NB4 (cell line): ENCODE measurements around the gene MALSU1.

ENCODE experiments used
- CTCF ChIP-seq: IDR thresholded peaks from one replicate; pipeline ENCODE4 v1.5.1; 2012; ENCODE audit warnings: low read depth, low read length
- MYC ChIP-seq: IDR thresholded peaks from 2 replicates; pipeline ENCODE4 v1.6.1; 2011; ENCODE audit warnings: low read depth, low read length
- POLR2A ChIP-seq: IDR thresholded peaks from 2 replicates; pipeline ENCODE4 v1.6.1; 2011; ENCODE audit warnings: mild to moderate bottlenecking; ENCODE audit not compliant: insufficient read length; ENCODE audit errors: extremely low read depth

DNA sequence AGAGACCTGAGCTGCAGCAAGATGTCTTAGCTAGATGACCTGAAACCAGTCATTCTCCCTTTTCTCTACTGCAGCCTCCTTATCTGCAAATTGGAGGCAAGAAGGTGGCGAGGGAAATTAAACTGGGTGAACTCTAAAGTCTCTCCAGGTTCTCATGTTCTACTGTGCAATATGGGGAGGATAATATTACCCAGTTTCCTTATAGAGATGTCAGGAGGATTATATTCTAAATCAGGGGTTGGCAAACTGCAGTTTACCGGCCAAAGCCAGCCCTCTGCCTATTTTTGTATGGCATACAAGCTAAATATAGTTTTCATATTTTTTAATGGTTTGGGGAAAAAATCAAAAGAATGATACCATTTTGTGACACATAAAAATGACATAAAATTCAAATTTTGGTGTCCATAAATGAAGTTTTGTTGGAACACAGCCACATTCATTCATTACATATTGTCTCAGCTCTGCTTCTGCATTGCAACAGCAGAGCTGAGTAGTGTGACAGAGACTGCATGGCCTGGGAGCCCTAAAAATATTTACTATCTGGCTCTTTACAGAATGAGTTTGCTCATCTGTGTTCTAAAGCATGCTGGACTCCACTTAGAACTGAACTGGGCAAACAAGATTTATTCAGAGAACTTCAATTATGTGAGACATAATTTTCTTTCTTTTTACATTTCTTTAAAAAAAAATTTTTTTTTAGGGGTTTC is 19.2 kb upstream of the MALSU1 start:
- TF ChIP-seq CTCF (no peak), POLR2A (no peak), MYC (no peak)
